PC-9 (cell line): Measurements from ENCODE around the gene CRYL1. TPM values are rescaled to one million over a fixed set of nuclear protein-coding genes. Genes with fewer than 3 reads are reported as not detected.

Source experiments
- BruUV-seq: library from RNA; stranded (reverse); fragments of 400-500 nt; replicated peaks from 2 replicates; lab custom pipeline; 2021; lab: Mats Ljungman, UMichigan
- CTCF ChIA-PET: fragments of 300-600 bp; sonication (Branson Sonifier 250); formaldehyde crosslinking; loops from one replicate; lab custom pipeline; 2022; ENCODE audit warnings: antibody characterized with exemption; lab: Charles Lee
- POLR2A ChIA-PET: fragments of 300-600 bp; sonication (Branson Sonifier 250); formaldehyde crosslinking; loops from one replicate; lab custom pipeline; 2022; ENCODE audit warnings: antibody characterized with exemption; ENCODE audit not compliant: unreplicated experiment; lab: Charles Lee
- DNase-seq, 2 experiments: peaks; one replicate each; pipeline versions ENCODE4 v3.0.0 to v3.0.0-alpha.2; 2015 to 2022; ENCODE audit warnings: mixed read lengths in 1 of 2
- H2AFZ ChIP-seq: fragments of 200-600 bp; sonication (generic); 2 replicates; pipeline ENCODE4 v1.8.1; 2017; ENCODE audit warnings: antibody characterized with exemption
- H3F3A ChIP-seq: fragments of 200-600 bp; sonication (generic); 2 replicates; pipeline ENCODE4 v1.8.1; 2017; ENCODE audit warnings: antibody characterized with exemption, mild to moderate bottlenecking, low read depth; ENCODE audit not compliant: insufficient read depth
- H3K27ac ChIP-seq: fragments of 200-600 bp; sonication (generic); 2 replicates; pipeline ENCODE4 v1.6.1; 2016; ENCODE audit warnings: mixed run types
- H3K27me3 ChIP-seq: fragments of 200-600 bp; sonication (generic); 2 replicates; pipeline ENCODE4 v1.6.1; 2016; ENCODE audit warnings: low read depth, mixed run types; ENCODE audit not compliant: insufficient read depth
- H3K36me3 ChIP-seq: fragments of 200-600 bp; sonication (generic); 2 replicates; pipeline ENCODE4 v1.6.1; 2016; ENCODE audit warnings: low read depth, mixed run types
- H3K4me1 ChIP-seq: fragments of 200-600 bp; sonication (generic); replicated peaks from 2 replicates; pipeline ENCODE4 v1.6.1; 2016; ENCODE audit warnings: mixed run types; ENCODE audit not compliant: insufficient read depth
- H3K4me2 ChIP-seq: fragments of 200-600 bp; sonication (generic); 2 replicates; pipeline ENCODE4 v1.6.1; 2017; ENCODE audit warnings: mixed run types
- H3K4me3 ChIP-seq: fragments of 200-600 bp; sonication (generic); 2 replicates; pipeline ENCODE4 v1.6.1; 2016; ENCODE audit warnings: mixed run types
- H3K79me2 ChIP-seq: fragments of 200-600 bp; sonication (generic); 2 replicates; pipeline ENCODE4 v1.6.1; 2017; ENCODE audit warnings: low read depth, mixed run types
- H3K9me2 ChIP-seq: fragments of 200-600 bp; sonication (generic); 2 replicates; pipeline ENCODE4 v1.8.1; 2017; ENCODE audit warnings: mild to moderate bottlenecking; ENCODE audit not compliant: insufficient read depth
- H3K9me3 ChIP-seq: fragments of 200-600 bp; sonication (generic); 2 replicates; pipeline ENCODE4 v1.8.1; 2016; ENCODE audit warnings: low read depth; ENCODE audit not compliant: insufficient read depth
- H4K20me1 ChIP-seq: fragments of 200-600 bp; sonication (generic); 2 replicates; pipeline ENCODE4 v1.8.1; 2017; ENCODE audit not compliant: insufficient read depth
- CTCF ChIP-seq: fragments of 200-600 bp; sonication (generic); conservative IDR thresholded peaks from 2 replicates; pipeline ENCODE4 v1.6.1; 2017; ENCODE audit warnings: mixed run types, antibody characterized with exemption, mild to moderate bottlenecking, moderate library complexity
- EZH2 ChIP-seq: fragments of 200-600 bp; sonication (generic); IDR thresholded peaks from 2 replicates; pipeline ENCODE4 v1.8.0; 2017; ENCODE audit warnings: antibody characterized with exemption, low read depth
- intact Hi-C: fragments of 100-400 bp; cut with micrococcal nuclease; formaldehyde crosslinking; loops from one replicate; pipeline ENCODE4 v1.10.0; 2022; ENCODE audit not compliant: unreplicated experiment
- total RNA-seq: library from RNA; stranded (reverse); gene quantifications from 2 replicates; pipeline ENCODE4 v1.2.3, GENCODE V29; 2021

CRYL1 gene
- total RNA-seq, 1 experiment from 2014 or later: 8.7 TPM

GRCh38 chr13:20359335-20359734, 166.3 kb downstream of the CRYL1 start:
- TF ChIP-seq CTCF: no peak
- no peak for TF ChIP-seq EZH2
- H3K27ac ChIP-seq: peak overlapping the region; percentile 39; the same call in 1 of the 2 replicates
- no peak overlapping the region for H2AFZ ChIP-seq

DNA sequence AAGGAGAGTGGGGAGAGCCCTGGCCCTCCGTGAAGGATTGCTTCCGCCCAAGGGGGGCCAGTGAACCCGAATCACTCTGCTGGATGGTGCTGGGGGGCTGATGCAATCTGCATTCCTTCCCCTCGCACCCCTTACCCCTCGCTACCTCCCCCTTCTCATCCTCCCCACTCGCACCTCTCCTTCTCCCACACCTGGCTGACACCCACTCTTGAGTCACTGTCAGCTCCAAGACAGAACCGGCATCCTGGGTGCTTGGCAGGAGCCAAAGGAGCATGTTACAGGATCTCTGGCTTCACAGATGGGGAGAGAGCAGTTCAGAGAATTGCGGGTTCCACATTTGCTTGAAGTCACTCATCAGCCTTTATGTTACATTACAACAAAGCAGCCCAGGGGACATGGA, 167.6 kb downstream of the CRYL1 start:
- H3K79me2 ChIP-seq: no peaks in the 10 kb centered on the region

More at GRCh38 chr13:20359335-20359734, 166.3 kb downstream of the CRYL1 start:
- ChIA-PET POLR2A (no interaction called here), CTCF (no interaction called here)
- Histone ChIP-seq H3F3A (peaks cover 17% of the 10 kb centered on the region), H3K79me2 (no peaks in the 10 kb centered on the region), H3K9me3 (no peaks in the 10 kb centered on the region), H3K27me3 (no peaks in the 10 kb centered on the region), H3K36me3 (no peaks in the 10 kb centered on the region), H3K4me3 (no peak overlapping the region), H3K9me2 (no peaks in the 10 kb centered on the region), H3K4me1 (peaks cover 31% of the 10 kb centered on the region), H3K4me2 (no peak overlapping the region), H4K20me1 (no peaks in the 10 kb centered on the region)
- peak; percentile 40 to 95 for DNase-seq
- intact Hi-C loops: loop anchor here (1.0 kb wide), 1 partner anchor 60 kb away; no protein-coding TSS in a partner anchor
- BruUV-seq: no TSS peak

DNA sequence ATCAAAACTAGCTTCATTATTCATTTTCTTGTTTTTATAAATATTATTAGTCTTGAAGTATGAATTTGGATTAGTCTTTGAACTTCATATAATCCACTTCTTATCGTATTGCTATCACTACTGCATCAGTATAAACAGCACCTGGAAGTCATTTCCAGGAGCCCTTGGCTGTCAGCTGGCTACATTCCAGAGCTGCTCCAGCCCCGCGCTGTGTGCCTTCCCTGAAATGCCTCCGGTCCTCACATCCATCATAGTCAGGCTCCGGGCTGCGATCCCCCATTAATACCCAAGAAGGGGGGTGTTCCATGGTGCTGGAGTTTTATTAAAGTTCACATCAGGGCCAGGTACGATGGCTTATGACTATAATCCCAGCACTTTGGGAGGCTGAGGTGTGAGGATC, 169.2 kb downstream of the CRYL1 start:
- no peak for TF ChIP-seq EZH2
- TF ChIP-seq CTCF: no peak
- H3F3A ChIP-seq: peaks cover 21% of the 10 kb centered on the region
- peaks cover 45% of the 10 kb centered on the region for H3K4me1 ChIP-seq
- H3K9me3 ChIP-seq: no peaks in the 10 kb centered on the region
- H3K9me2 ChIP-seq: no peaks in the 10 kb centered on the region
- no peak overlapping the region for H3K4me2 ChIP-seq
- H3K79me2 ChIP-seq: no peaks in the 10 kb centered on the region
- intact Hi-C loops: no loop called here
- no peaks in the 10 kb centered on the region for H3K27me3 ChIP-seq
- ChIA-PET CTCF (no interaction called here), POLR2A (no interaction called here)
- BruUV-seq: no TSS peak
- no peaks in the 10 kb centered on the region for H4K20me1 ChIP-seq
- H3K4me3 ChIP-seq: no peak overlapping the region
- no peak overlapping the region for H3K27ac ChIP-seq
- no peak for DNase-seq
- no peaks in the 10 kb centered on the region for H3K36me3 ChIP-seq
- H2AFZ ChIP-seq: no peak overlapping the region

More for the DNA sequence above, 167.6 kb downstream of the CRYL1 start:
- Histone ChIP-seq H3F3A (peaks cover 17% of the 10 kb centered on the region), H3K36me3 (no peaks in the 10 kb centered on the region), H3K4me2 (no peak overlapping the region), H3K27ac (no peak overlapping the region), H4K20me1 (no peaks in the 10 kb centered on the region), H3K4me1 (peaks cover 37% of the 10 kb centered on the region), H2AFZ (no peak overlapping the region), H3K9me3 (no peaks in the 10 kb centered on the region), H3K4me3 (no peak overlapping the region), H3K9me2 (no peaks in the 10 kb centered on the region), H3K27me3 (no peaks in the 10 kb centered on the region)
- no peak for TF ChIP-seq EZH2
- TF ChIP-seq CTCF: no peak
- BruUV-seq: no TSS peak
- intact Hi-C loops: no loop called here
- ChIA-PET POLR2A (no interaction called here), CTCF (no interaction called here)
- DNase-seq: no peak
